ENCODE results near the gene KIF24. TPM values are rescaled to one million over a fixed set of nuclear protein-coding genes. Genes with fewer than 3 reads are reported as not detected.
"Not testable (repeated sequence)": the region's sequence is repeated elsewhere in the genome, so short reads cannot be mapped to it uniquely, and the experiment has no call there.

The KIF24 gene
- total RNA-seq, 2 donors from 2014 or later = 0.34 to 0.59 TPM

DNA sequence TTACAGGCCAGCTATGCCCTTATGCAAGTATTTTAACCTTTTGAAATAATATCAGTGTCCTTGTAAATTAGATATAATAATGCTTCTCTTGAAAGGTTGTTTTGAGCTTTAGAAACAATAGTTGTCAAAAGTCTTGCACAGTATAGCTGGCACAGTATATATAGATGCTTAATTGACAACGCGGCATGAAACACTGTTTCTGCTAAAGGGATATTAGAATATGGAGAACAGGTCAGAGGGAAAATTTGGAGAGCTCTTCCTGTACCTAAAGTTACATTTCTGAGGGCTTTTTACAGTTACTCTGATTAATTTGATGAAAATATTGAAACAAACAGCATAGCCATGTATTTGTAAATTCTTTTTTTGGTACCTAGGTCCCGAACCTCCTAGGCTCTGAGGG lies 4.8 kb upstream of the KIF24 start:
- ATAC-seq (no peak), DNase-seq (no peak)
- intact Hi-C loops (cut with DNase I) = loop anchor here (2.0 to 10.0 kb wide), 4 partner anchors 43 to 271 kb away; partner anchors contain the start of gene MYORG (in 1 of the 2)

- DNase-seq (no peak), ATAC-seq (no peak)
- intact Hi-C loops (cut with DNase I) = loop anchor here (5.0 to 10.0 kb wide), 3 partner anchors 45 to 272 kb away; partner anchors contain the start of gene MYORG (in 1 of the 2)
These were observed 3.3 kb upstream of the KIF24 start for GRCh38 chr9:34332076-34332964.

- ATAC-seq (no peak), DNase-seq (no peak)
- intact Hi-C loops (cut with DNase I) = loop anchor here (1.0 to 10.0 kb wide), 4 partner anchors 46 to 274 kb away; partner anchors contain the start of gene MYORG (in 1 of the 2)
These were observed 2.1 kb upstream of the KIF24 start for GRCh38 chr9:34331196-34331595.

- ATAC-seq (peak in 1 of 2 donors; percentile 1), DNase-seq (no peak)
- intact Hi-C loops (cut with DNase I) = no loop called here
These were observed 525 bp downstream of the KIF24 start for GRCh38 chr9:34328500-34328986.

DNA sequence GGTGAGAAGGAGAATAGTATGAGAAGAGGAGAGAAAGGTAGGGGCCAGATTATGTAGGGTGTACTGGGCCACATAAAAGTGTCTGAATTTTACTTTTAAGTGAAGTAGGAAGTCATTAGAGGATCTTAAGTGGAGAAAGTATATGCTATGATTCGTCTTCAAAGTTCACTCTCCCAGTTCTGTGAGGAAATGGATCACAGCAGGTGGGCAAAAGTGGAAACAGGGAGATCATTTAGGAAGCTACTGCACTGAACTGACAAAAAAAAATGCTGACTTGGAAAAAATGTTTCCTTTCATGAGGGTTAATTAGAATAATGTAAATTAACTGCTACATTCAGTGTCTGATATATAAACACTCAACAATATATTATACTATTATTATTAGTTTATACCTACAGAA lies 2.4 kb downstream of the KIF24 start:
- ATAC-seq (no peak), DNase-seq (no peak)
- intact Hi-C loops (cut with DNase I) = no loop called here

GRCh38 chr9:34322899-34323591 lies 6.0 kb downstream of the KIF24 start:
- intact Hi-C loops (cut with DNase I) = no loop called here
- no peak for ATAC-seq
- DNase-seq = no peak

GRCh38 chr9:34321451-34321850 lies 7.6 kb downstream of the KIF24 start:
- DNase-seq (no peak), ATAC-seq (no peak)
- intact Hi-C loops (cut with DNase I) = no loop called here

GRCh38 chr9:34318163-34318790 lies 10.8 kb downstream of the KIF24 start:
- intact Hi-C loops (cut with DNase I) = no loop called here
- ATAC-seq = no peak

DNA sequence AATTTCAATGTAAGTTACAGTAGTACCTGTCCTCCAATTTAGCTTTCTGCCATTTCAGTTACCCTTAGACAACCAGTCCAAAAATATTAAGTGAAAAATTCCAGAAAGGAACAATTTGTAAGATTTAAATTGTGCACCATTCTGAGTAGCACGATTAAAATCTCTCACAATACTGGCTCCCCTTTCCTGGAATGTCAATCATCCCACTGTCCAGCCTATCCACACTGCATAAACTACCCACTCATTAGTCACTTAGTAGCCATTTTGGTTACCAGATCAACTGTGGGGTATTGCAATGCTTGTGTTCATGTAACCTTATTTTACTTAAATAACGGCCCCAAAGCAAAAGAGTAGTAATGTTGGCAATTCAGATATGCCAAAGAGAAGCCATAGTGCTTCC lies 11.6 kb downstream of the KIF24 start:
- DNase-seq (no peak), ATAC-seq (no peak)
- intact Hi-C loops (cut with DNase I) = no loop called here

More at GRCh38 chr9:34318163-34318790, 10.8 kb downstream of the KIF24 start:
- DNase-seq = no peak

GRCh38 chr9:34311499-34312185 lies 17.4 kb downstream of the KIF24 start:
- no peak for DNase-seq
- ATAC-seq = no peak
- intact Hi-C loops (cut with DNase I) = no loop called here

DNA sequence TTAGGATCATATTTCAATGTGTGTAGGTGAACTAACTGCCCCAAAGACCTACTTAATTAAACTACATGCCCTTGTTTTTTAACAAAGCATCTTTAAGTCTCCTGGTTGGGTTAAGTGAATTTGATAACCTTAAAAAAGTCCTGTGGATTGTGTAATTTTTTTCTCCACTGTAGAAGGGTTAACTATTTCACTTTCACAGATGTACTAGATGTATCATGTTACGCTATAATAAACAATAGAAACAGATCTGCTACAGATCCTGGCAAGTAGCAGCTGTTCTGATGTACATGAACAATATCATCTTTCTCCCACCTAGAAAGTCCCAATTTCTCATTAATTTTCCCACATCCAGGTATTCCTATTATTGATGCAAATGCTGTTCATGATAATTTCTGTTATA lies 18.9 kb downstream of the KIF24 start:
- no peak for DNase-seq
- ATAC-seq = no peak
- intact Hi-C loops (cut with DNase I) = no loop called here

GRCh38 chr9:34308316-34308715 lies 20.8 kb downstream of the KIF24 start:
- intact Hi-C loops (cut with DNase I); DNase-seq; ATAC-seq: not testable (repeated sequence)

DNA sequence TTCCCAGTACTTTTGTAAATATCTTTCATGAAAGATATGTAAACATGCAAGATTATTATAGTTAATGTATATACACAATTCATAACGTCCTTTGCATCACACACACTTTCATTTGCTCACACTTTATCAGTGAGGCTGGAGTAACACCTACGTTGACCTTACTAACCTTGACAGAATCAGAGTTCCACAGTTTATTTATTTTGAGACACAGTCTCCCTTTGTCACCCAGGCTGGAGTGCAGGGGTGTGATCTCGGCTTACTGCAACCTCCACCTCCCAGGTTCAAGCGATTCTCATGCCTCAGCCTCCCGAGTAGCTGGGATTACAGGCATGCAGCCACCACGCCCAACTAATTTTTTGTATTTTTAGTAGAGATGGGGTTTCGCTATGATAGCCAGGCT lies 28.0 kb downstream of the KIF24 start:
- ATAC-seq; intact Hi-C loops (cut with DNase I); DNase-seq: not testable (repeated sequence)

GRCh38 chr9:34292552-34292951 lies 36.5 kb downstream of the KIF24 start:
- intact Hi-C loops (cut with DNase I) = no loop called here
- DNase-seq = no peak
- ATAC-seq = no peak

- intact Hi-C loops (cut with DNase I) = no loop called here
- no peak for ATAC-seq
- DNase-seq = no peak
These were observed 37.6 kb downstream of the KIF24 start for GRCh38 chr9:34291423-34291822.

GRCh38 chr9:34291023-34291422 lies 38.0 kb downstream of the KIF24 start:
- intact Hi-C loops (cut with DNase I) = no loop called here
- no peak for DNase-seq
- peak in 1 of 2 donors; percentile 29 for ATAC-seq

- ATAC-seq = no peak
- DNase-seq = no peak
- intact Hi-C loops (cut with DNase I) = no loop called here
These were observed 39.9 kb downstream of the KIF24 start for GRCh38 chr9:34289159-34289558.

DNA sequence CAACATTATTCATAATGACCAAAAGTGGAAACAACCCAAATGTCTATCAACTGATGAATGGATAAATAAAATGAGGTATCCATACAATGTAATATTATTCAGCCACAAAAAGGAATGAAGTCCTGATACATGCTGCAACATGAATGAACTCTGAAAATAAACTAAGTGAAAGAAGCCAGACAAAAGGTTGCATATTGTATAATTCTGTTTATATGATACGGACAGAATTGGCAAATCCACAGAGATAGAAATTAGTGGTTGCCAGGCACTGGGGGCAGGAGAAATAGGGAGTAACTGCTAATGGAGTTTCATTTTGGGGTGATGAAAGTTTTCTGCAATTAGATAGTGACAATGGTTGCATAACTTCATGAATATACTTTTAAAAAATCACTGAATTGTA lies 47.0 kb downstream of the KIF24 start:
- ATAC-seq (peak in 1 of 2 donors; percentile 56), DNase-seq (no peak)
- intact Hi-C loops (cut with DNase I) = no loop called here

- DNase-seq (no peak), ATAC-seq (no peak)
- intact Hi-C loops (cut with DNase I) = no loop called here
These were observed 49.7 kb downstream of the KIF24 start for GRCh38 chr9:34279411-34279810.

All from left cardiac atrium (tissue), 4 donors.